ENCODE results near the gene ATP8B2. TPM values are rescaled to one million over a fixed set of nuclear protein-coding genes. Genes with fewer than 3 reads are reported as not detected.

ATP8B2 gene
- total RNA-seq, 2 experiments from 2014 or later: 46.3 to 67.3 TPM

GRCh38 chr1:154344977-154345837, 19.9 kb downstream of the ATP8B2 start:
- Mint-ChIP-seq H3K9me3 (ENCODE audit: low read depth) (no peaks in the 10 kb centered on the region), H3K4me1 (peaks cover 65% of the 10 kb centered on the region), H3K4me3 (no peak overlapping the region), H3K27ac (peak overlapping the region; percentile 58), H3K36me3 (peaks cover 71% of the 10 kb centered on the region), H3K27me3 (no peaks in the 10 kb centered on the region)
- peak; percentile 24 for ATAC-seq
- CTCF ChIA-PET: interaction anchor here (0.7 to 16.1 kb wide), 14 partner anchors 9 to 378 kb away, joined by 3 to 292 read pairs (median 4); partner anchors contain the start of genes ATP8B2, CREB3L4 and HAX1
- peak; percentile 84 for DNase-seq

DNA sequence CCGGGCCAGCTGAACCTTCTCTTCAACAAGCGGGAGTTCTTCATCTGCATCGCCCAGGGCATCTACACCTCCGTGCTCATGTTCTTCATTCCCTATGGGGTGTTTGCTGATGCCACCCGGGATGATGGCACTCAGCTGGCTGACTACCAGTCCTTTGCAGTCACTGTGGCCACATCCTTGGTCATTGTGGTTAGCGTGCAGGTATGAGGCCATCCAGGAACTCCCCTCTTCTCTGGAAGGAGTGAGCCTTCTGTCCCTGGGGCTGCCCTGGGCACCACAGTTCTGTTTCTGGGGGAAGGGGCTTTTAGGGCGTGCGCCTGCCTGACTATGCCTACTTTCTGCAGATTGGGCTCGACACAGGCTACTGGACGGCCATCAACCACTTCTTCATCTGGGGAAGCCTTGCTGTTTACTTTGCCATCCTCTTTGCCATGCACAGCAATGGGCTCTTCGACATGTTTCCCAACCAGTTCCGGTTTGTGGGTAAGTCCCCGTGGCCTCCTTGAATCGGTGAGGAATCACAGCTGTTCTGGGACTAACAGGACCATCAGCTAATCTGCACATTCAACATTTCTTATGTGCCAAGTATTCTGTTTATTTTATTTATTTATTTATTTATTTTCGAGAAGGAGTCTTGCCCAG, 21.1 kb downstream of the ATP8B2 start:
- no peaks in the 10 kb centered on the region for H3K9me3 Mint-ChIP-seq (ENCODE audit: low read depth)
- H3K4me1 Mint-ChIP-seq: peaks cover 54% of the 10 kb centered on the region
- ATAC-seq (no peak), DNase-seq (no peak)
- H3K27ac Mint-ChIP-seq: no peak overlapping the region
- CTCF ChIA-PET: interaction anchor here (1.1 to 16.1 kb wide), 5 partner anchors 15 to 147 kb away, joined by 3 to 292 read pairs (median 4); partner anchors contain the start of gene ATP8B2
- H3K36me3 Mint-ChIP-seq: peaks cover 59% of the 10 kb centered on the region
- H3K4me3 Mint-ChIP-seq: no peak overlapping the region
- no peaks in the 10 kb centered on the region for H3K27me3 Mint-ChIP-seq

GRCh38 chr1:154347961-154348360, 22.6 kb downstream of the ATP8B2 start:
- Mint-ChIP-seq H3K4me1 (peaks cover 49% of the 10 kb centered on the region), H3K9me3 (ENCODE audit: low read depth) (no peaks in the 10 kb centered on the region), H3K4me3 (no peak overlapping the region), H3K27ac (no peak overlapping the region), H3K36me3 (peaks cover 48% of the 10 kb centered on the region), H3K27me3 (peaks cover 8% of the 10 kb centered on the region)
- no peak for ATAC-seq
- no peak for DNase-seq
- CTCF ChIA-PET: interaction anchor here (16.1 kb wide), 1 partner anchor 17 kb away, joined by 292 read pairs; the partner anchor contains the start of gene ATP8B2

- H3K27me3 Mint-ChIP-seq: peaks cover 12% of the 10 kb centered on the region
- H3K4me1 Mint-ChIP-seq: peaks cover 49% of the 10 kb centered on the region
- no peak overlapping the region for H3K27ac Mint-ChIP-seq
- CTCF ChIA-PET: interaction anchor here (16.1 kb wide), 1 partner anchor 17 kb away, joined by 292 read pairs; the partner anchor contains the start of gene ATP8B2
- peaks cover 42% of the 10 kb centered on the region for H3K36me3 Mint-ChIP-seq
- no peak for DNase-seq
- H3K4me3 Mint-ChIP-seq: no peak overlapping the region
- no peak for ATAC-seq
- no peaks in the 10 kb centered on the region for H3K9me3 Mint-ChIP-seq (ENCODE audit: low read depth)
Measured at GRCh38 chr1:154348429-154349076, 23.2 kb downstream of the ATP8B2 start.

DNA sequence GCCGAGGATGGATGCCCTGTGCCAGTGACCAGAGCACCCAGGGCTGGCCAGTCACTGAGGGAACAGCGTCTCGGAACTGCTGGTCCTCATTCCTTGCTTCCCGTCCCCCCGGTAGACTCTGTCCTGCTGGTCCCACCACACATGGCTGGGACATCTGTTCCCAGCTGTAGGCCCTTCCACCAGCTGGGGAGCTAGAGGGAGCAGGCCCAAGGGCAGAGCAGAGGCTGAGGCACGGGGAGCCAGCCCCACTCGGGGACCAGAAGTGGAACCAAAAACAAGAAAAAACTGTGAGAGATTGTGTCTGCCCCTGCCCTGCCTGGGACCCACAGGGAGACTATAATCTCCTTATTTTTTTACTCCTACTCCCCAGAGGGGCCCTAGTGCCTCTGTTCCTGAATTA, 23.8 kb downstream of the ATP8B2 start:
- DNase-seq: no peak
- H3K9me3 Mint-ChIP-seq (ENCODE audit: low read depth): no peaks in the 10 kb centered on the region
- H3K4me1 Mint-ChIP-seq: peaks cover 48% of the 10 kb centered on the region
- H3K27me3 Mint-ChIP-seq: peaks cover 18% of the 10 kb centered on the region
- CTCF ChIA-PET: interaction anchor here (16.1 kb wide), 1 partner anchor 18 kb away, joined by 292 read pairs; the partner anchor contains the start of gene ATP8B2
- H3K27ac Mint-ChIP-seq: no peak overlapping the region
- no peak overlapping the region for H3K4me3 Mint-ChIP-seq
- ATAC-seq: no peak
- peaks cover 37% of the 10 kb centered on the region for H3K36me3 Mint-ChIP-seq

DNA sequence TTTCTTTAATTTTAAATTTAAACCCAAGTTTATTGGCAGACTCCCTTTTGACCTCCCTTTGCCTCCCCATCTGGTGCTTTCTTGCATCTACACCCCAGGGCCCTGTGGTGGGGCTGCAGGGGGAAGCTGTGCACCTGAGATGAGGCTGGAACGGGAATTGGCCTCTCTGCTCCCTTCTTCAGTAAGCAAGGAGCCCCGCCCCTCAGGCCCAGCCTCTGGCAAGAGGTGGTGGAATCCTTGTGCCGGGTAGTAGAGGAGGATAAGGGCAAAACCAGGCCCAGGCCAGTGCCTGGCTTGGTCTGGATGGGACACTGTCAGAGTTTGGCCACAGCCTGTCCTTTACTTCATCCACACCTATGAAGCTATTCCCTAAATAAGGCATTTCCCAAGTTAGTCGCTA, 25.1 kb downstream of the ATP8B2 start:
- CTCF ChIA-PET: interaction anchor here (1.3 to 16.1 kb wide), 3 partner anchors 19 to 74 kb away, joined by 3 to 292 read pairs (median 4); partner anchors contain the start of gene ATP8B2
- peaks cover 38% of the 10 kb centered on the region for H3K4me1 Mint-ChIP-seq
- peaks cover 27% of the 10 kb centered on the region for H3K36me3 Mint-ChIP-seq
- H3K27ac Mint-ChIP-seq: no peak overlapping the region
- peaks cover 19% of the 10 kb centered on the region for H3K27me3 Mint-ChIP-seq
- no peak overlapping the region for H3K4me3 Mint-ChIP-seq
- DNase-seq (no peak), ATAC-seq (no peak)
- no peaks in the 10 kb centered on the region for H3K9me3 Mint-ChIP-seq (ENCODE audit: low read depth)

DNA sequence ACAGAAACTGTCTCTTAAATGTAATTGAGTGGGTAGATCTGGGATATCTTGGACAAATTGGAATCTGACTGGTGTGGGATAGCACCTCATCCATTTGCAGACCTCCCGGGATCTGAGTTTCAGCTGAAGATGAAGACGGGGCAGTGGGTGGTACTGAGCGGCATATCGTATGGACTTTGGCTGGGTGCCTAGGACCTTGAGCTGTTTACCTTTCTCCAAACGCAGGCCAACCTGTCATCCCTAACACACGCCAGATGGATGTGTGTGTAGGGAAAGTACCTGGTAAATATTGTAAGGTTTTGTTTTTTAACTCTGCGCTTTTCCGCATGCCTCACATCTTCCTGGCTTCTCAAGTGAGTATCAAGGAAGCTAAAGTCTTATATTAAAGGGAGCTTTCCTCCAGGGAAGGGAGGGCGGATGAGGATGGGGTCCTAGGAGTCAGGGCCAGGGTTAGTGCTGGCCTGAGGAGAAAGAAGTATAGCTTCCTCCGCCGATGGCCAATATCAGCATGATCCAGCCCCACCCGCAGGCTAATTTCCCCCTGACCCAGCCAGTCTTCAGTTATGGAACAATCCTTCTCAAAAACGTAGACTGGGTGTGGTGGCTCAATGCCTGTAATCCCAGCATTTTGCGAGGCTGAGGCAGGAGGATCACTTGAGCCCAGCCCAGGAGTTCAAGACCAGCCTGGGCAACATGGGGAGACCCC, 26.2 kb downstream of the ATP8B2 start:
- Mint-ChIP-seq H3K36me3 (peaks cover 18% of the 10 kb centered on the region), H3K9me3 (ENCODE audit: low read depth) (no peaks in the 10 kb centered on the region), H3K27ac (no peak overlapping the region), H3K4me1 (peaks cover 26% of the 10 kb centered on the region), H3K27me3 (peaks cover 19% of the 10 kb centered on the region), H3K4me3 (no peak overlapping the region)
- CTCF ChIA-PET: interaction anchor here (1.1 to 16.1 kb wide), 4 partner anchors 10 to 75 kb away, joined by 3 to 292 read pairs (median 4); partner anchors contain the start of gene ATP8B2
- DNase-seq (no peak), ATAC-seq (no peak)

DNA sequence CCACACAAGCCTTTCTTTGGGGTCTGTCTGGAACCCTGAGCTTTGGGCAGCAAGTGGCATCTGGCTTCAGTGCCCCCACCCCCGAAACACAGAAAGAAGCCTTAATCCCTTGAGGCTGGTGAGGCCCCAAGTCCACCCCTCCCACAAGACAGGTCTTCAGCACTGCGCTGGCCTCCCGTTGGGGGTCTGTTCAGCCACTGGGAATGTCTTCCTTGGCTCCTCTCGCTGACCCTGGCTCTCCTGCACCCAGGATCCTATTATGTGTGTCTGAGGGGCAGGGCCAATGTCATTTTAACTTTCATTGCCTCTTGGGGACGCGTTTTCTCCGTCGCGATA, 26.9 kb downstream of the ATP8B2 start:
- H3K27me3 Mint-ChIP-seq: peaks cover 19% of the 10 kb centered on the region
- CTCF ChIA-PET: interaction anchor here (0.7 to 16.1 kb wide), 6 partner anchors 8 to 111 kb away, joined by 3 to 292 read pairs (median 3); partner anchors contain the start of gene ATP8B2
- DNase-seq (no peak), ATAC-seq (no peak)
- no peak overlapping the region for H3K27ac Mint-ChIP-seq
- H3K4me3 Mint-ChIP-seq: peak overlapping the region; percentile 62
- peaks cover 14% of the 10 kb centered on the region for H3K36me3 Mint-ChIP-seq
- peaks cover 22% of the 10 kb centered on the region for H3K4me1 Mint-ChIP-seq
- no peaks in the 10 kb centered on the region for H3K9me3 Mint-ChIP-seq (ENCODE audit: low read depth)

- Mint-ChIP-seq H3K9me3 (ENCODE audit: low read depth) (no peaks in the 10 kb centered on the region), H3K4me3 (peak overlapping the region; percentile 62)
Measured at GRCh38 chr1:154352581-154353459, 27.5 kb downstream of the ATP8B2 start.

GRCh38 chr1:154353460-154353904, 28.2 kb downstream of the ATP8B2 start:
- peaks cover 7% of the 10 kb centered on the region for H3K36me3 Mint-ChIP-seq
- no peak for DNase-seq
- H3K27ac Mint-ChIP-seq: no peak overlapping the region
- H3K4me1 Mint-ChIP-seq: peaks cover 20% of the 10 kb centered on the region
- ATAC-seq: peak; percentile 63
- CTCF ChIA-PET: interaction anchor here (0.9 to 16.1 kb wide), 7 partner anchors 8 to 293 kb away, joined by 3 to 292 read pairs (median 5); partner anchors contain the start of gene ATP8B2
- no peaks in the 10 kb centered on the region for H3K9me3 Mint-ChIP-seq (ENCODE audit: low read depth)
- peak overlapping the region; percentile 62 for H3K4me3 Mint-ChIP-seq
- H3K27me3 Mint-ChIP-seq: peaks cover 19% of the 10 kb centered on the region

More at GRCh38 chr1:154352581-154353459, 27.5 kb downstream of the ATP8B2 start:
- DNase-seq (no peak), ATAC-seq (peak; percentile 66)
- CTCF ChIA-PET: interaction anchor here (0.7 to 16.1 kb wide), 8 partner anchors 9 to 128 kb away, joined by 3 to 292 read pairs (median 4); partner anchors contain the start of gene ATP8B2
- peaks cover 22% of the 10 kb centered on the region for H3K4me1 Mint-ChIP-seq
- H3K36me3 Mint-ChIP-seq: peaks cover 12% of the 10 kb centered on the region
- peaks cover 19% of the 10 kb centered on the region for H3K27me3 Mint-ChIP-seq
- no peak overlapping the region for H3K27ac Mint-ChIP-seq

DNA sequence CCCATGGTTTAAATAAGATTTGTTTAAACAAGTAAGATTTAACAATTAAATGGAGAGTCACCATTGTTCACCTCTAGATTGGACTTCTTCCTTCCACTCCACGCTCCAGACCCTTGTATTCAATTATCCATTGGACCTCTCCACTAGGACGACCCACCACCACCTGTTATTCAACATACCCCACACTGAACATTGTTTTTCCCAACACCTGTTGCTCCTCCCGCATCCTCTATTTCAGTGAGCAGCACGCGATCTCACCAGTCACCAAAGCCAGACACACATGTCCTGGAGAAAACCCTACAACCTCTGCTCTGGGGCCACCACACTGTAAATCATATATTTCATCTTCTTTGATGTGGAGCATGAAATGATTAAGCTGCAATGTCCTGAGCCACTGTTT, 28.6 kb downstream of the ATP8B2 start:
- Mint-ChIP-seq H3K27ac (no peak overlapping the region), H3K4me3 (no peak overlapping the region)

More for the DNA sequence above, 28.6 kb downstream of the ATP8B2 start:
- Mint-ChIP-seq H3K36me3 (peaks cover 5% of the 10 kb centered on the region), H3K4me1 (peaks cover 20% of the 10 kb centered on the region), H3K9me3 (ENCODE audit: low read depth) (no peaks in the 10 kb centered on the region), H3K27me3 (peaks cover 19% of the 10 kb centered on the region)
- no peak for DNase-seq
- ATAC-seq: no peak
- CTCF ChIA-PET: interaction anchor here (0.9 to 16.1 kb wide), 7 partner anchors 9 to 293 kb away, joined by 3 to 292 read pairs (median 5); partner anchors contain the start of gene ATP8B2
